ENCODE results near the gene SMTN.
"Not testable (repeated sequence)": the region's sequence is repeated elsewhere in the genome, so short reads cannot be mapped to it uniquely, and the experiment has no call there.

The SMTN gene

GRCh38 chr22:31056986-31057599, 24.0 kb upstream of the SMTN start:
- peak overlapping the region; percentile 60; the same call in 1 of the 2 replicates for H3K27ac ChIP-seq
- TF ChIP-seq CTCF (conservative IDR thresholded peaks at IDR 0.05) (no peak), ZFX (IDR thresholded peaks at IDR 0.05) (no peak)

GRCh38 chr22:31059663-31060062, 21.5 kb upstream of the SMTN start:
- H3K27ac ChIP-seq = not testable (repeated sequence)

GRCh38 chr22:31062566-31063230, 18.4 kb upstream of the SMTN start:
- no peak for TF ChIP-seq ZFX (IDR thresholded peaks at IDR 0.05)
- TF ChIP-seq CTCF (conservative IDR thresholded peaks at IDR 0.05) = no peak
- no peak overlapping the region for H3K27ac ChIP-seq

- no peak for TF ChIP-seq ZFX (IDR thresholded peaks at IDR 0.05)
- no peak for TF ChIP-seq CTCF (conservative IDR thresholded peaks at IDR 0.05)
- peak overlapping the region; percentile 43; the same call in 1 of the 2 replicates for H3K27ac ChIP-seq
Observed at GRCh38 chr22:31064369-31064768, 16.7 kb upstream of the SMTN start.

GRCh38 chr22:31068970-31069369, 12.1 kb upstream of the SMTN start:
- no peak for TF ChIP-seq ZFX (IDR thresholded peaks at IDR 0.05)
- no peak for TF ChIP-seq CTCF (conservative IDR thresholded peaks at IDR 0.05)

GRCh38 chr22:31069691-31070314, 11.3 kb upstream of the SMTN start:
- not testable (repeated sequence) for H3K27ac ChIP-seq

More at GRCh38 chr22:31068970-31069369, 12.1 kb upstream of the SMTN start:
- no peak overlapping the region for H3K27ac ChIP-seq

- H3K27ac ChIP-seq = not testable (repeated sequence)
Observed at GRCh38 chr22:31073125-31073524, 8.0 kb upstream of the SMTN start.

GRCh38 chr22:31073545-31074145, 7.5 kb upstream of the SMTN start:
- H3K27ac ChIP-seq = not testable (repeated sequence)

GRCh38 chr22:31075961-31076360, 5.2 kb upstream of the SMTN start:
- no peak for TF ChIP-seq CTCF (conservative IDR thresholded peaks at IDR 0.05)
- TF ChIP-seq ZFX (IDR thresholded peaks at IDR 0.05) = no peak

More at GRCh38 chr22:31075961-31076360, 5.2 kb upstream of the SMTN start:
- no peak overlapping the region for H3K27ac ChIP-seq
